DND-41 (cell line): ENCODE data around the gene WFDC9.

Experiments used
- CTCF ChIP-seq: IDR thresholded peaks from 2 replicates; pipeline ENCODE4 v1.5.1; 2012; ENCODE audit warnings: borderline replicate concordance, low read length, moderate library complexity, mild to moderate bottlenecking; ENCODE audit not compliant: poor library complexity, severe bottlenecking; ENCODE audit errors: extremely low read depth
- EZH2 ChIP-seq: IDR thresholded peaks from 3 replicates; pipeline ENCODE4 v1.6.1; 2012; ENCODE audit warnings: borderline replicate concordance, low read depth, mild to moderate bottlenecking, moderate library complexity, low read length, inconsistent platforms; ENCODE audit not compliant: severe bottlenecking

- TF ChIP-seq EZH2 (no peak), CTCF (no peak)
Measured at GRCh38 chr20:45575931-45576330, 55.2 kb downstream of the WFDC9 start.
